Measurements from ENCODE around the gene BMPR1B. TPM values are rescaled to one million over a fixed set of nuclear protein-coding genes. Genes with fewer than 3 reads are reported as not detected.
A peak's percentile ranks its signal among the peaks of the same experiment; 100 is the strongest.

The BMPR1B gene
- total and polyA plus RNA-seq, 2 experiments from 2014 or later = 1.6 to 3.3 TPM

- TF ChIP-seq CTCF (IDR thresholded peaks at IDR 0.05; ENCODE audit: poor library complexity) (no peak), EZH2phosphoT487 (IDR thresholded peaks at IDR 0.05; ENCODE audit: low read depth, severe bottlenecking, unreplicated experiment) (no peak), EZH2 (IDR thresholded peaks at IDR 0.05; ENCODE audit: borderline replicate concordance) (no peak)
- no peak overlapping the region for H2AFZ ChIP-seq
- peak overlapping the region; percentile 47 for H3K4me2 ChIP-seq
- no peaks in the 10 kb centered on the region for H3K79me2 ChIP-seq
- H3K27me3 ChIP-seq = no peaks in the 10 kb centered on the region
- H3K27ac ChIP-seq = no peak overlapping the region
- 49% methylated on average over 5 of the region's 5 CpGs for WGBS (ENCODE audit: low lambda C conversion rate, missing lambda C conversion rate)
- H3K9me3 ChIP-seq (ENCODE audit: low read depth) = no peaks in the 10 kb centered on the region
- H4K20me1 ChIP-seq (ENCODE audit: insufficient read depth, poor library complexity, severe bottlenecking) = no peaks in the 10 kb centered on the region
- H3K9me2 ChIP-seq (replicated peaks; ENCODE audit: insufficient read depth) = no peaks in the 10 kb centered on the region
- H3K4me3 ChIP-seq = no peak overlapping the region
- no peaks in the 10 kb centered on the region for H3K36me3 ChIP-seq (replicated peaks; ENCODE audit: insufficient read depth, low read depth)
- H3K4me1 ChIP-seq (ENCODE audit: insufficient read depth) = no peaks in the 10 kb centered on the region
- DNase-seq (ENCODE audit: low spot score) = no peak
Measured at GRCh38 chr4:95018785-95019184, 261.0 kb downstream of the BMPR1B start.

GRCh38 chr4:95020521-95020920 lies 262.8 kb downstream of the BMPR1B start:
- no peak for DNase-seq (ENCODE audit: low spot score)
- no peak for TF ChIP-seq EZH2phosphoT487 (IDR thresholded peaks at IDR 0.05; ENCODE audit: low read depth, severe bottlenecking, unreplicated experiment)
- no peaks in the 10 kb centered on the region for H3K4me1 ChIP-seq (ENCODE audit: insufficient read depth)
- H2AFZ ChIP-seq = no peak overlapping the region
- no peaks in the 10 kb centered on the region for H3K9me3 ChIP-seq (ENCODE audit: low read depth)
- H3K36me3 ChIP-seq (replicated peaks; ENCODE audit: insufficient read depth, low read depth) = no peaks in the 10 kb centered on the region
- WGBS (ENCODE audit: low lambda C conversion rate, missing lambda C conversion rate) = 92% methylated on average over 8 of the region's 8 CpGs
- no peak overlapping the region for H3K27ac ChIP-seq
- no peaks in the 10 kb centered on the region for H4K20me1 ChIP-seq (ENCODE audit: insufficient read depth, poor library complexity, severe bottlenecking)
- no peak overlapping the region for H3K4me3 ChIP-seq
- H3K27me3 ChIP-seq = no peaks in the 10 kb centered on the region
- no peak overlapping the region for H3K4me2 ChIP-seq
- no peaks in the 10 kb centered on the region for H3K9me2 ChIP-seq (replicated peaks; ENCODE audit: insufficient read depth)
- no peaks in the 10 kb centered on the region for H3K79me2 ChIP-seq

- no peaks in the 10 kb centered on the region for H3K9me2 ChIP-seq (replicated peaks; ENCODE audit: insufficient read depth)
- no peak overlapping the region for H3K27ac ChIP-seq
- WGBS (ENCODE audit: low lambda C conversion rate, missing lambda C conversion rate) = 100% methylated on average over 1 of the region's 1 CpG
- no peaks in the 10 kb centered on the region for H3K9me3 ChIP-seq (ENCODE audit: low read depth)
- H3K4me3 ChIP-seq = no peak overlapping the region
- no peak for DNase-seq (ENCODE audit: low spot score)
- TF ChIP-seq CTCF (IDR thresholded peaks at IDR 0.05; ENCODE audit: poor library complexity) = no peak
- no peak for TF ChIP-seq EZH2 (IDR thresholded peaks at IDR 0.05; ENCODE audit: borderline replicate concordance)
- TF ChIP-seq EZH2phosphoT487 (IDR thresholded peaks at IDR 0.05; ENCODE audit: low read depth, severe bottlenecking, unreplicated experiment) = no peak
- H4K20me1 ChIP-seq (ENCODE audit: insufficient read depth, poor library complexity, severe bottlenecking) = no peaks in the 10 kb centered on the region
- no peaks in the 10 kb centered on the region for H3K79me2 ChIP-seq
- H3K36me3 ChIP-seq (replicated peaks; ENCODE audit: insufficient read depth, low read depth) = no peaks in the 10 kb centered on the region
- no peak overlapping the region for H2AFZ ChIP-seq
- H3K4me2 ChIP-seq = no peak overlapping the region
- H3K4me1 ChIP-seq (ENCODE audit: insufficient read depth) = no peaks in the 10 kb centered on the region
- no peaks in the 10 kb centered on the region for H3K27me3 ChIP-seq
Measured at GRCh38 chr4:95021099-95021498, 263.3 kb downstream of the BMPR1B start.

- Histone ChIP-seq H2AFZ (no peak overlapping the region), H3K27me3 (no peaks in the 10 kb centered on the region), H3K9me3 (ENCODE audit: low read depth) (no peaks in the 10 kb centered on the region), H3K36me3 (replicated peaks; ENCODE audit: insufficient read depth, low read depth) (no peaks in the 10 kb centered on the region), H3K9me2 (replicated peaks; ENCODE audit: insufficient read depth) (no peaks in the 10 kb centered on the region), H3K4me1 (ENCODE audit: insufficient read depth) (no peaks in the 10 kb centered on the region), H3K4me2 (no peak overlapping the region), H4K20me1 (ENCODE audit: insufficient read depth, poor library complexity, severe bottlenecking) (no peaks in the 10 kb centered on the region), H3K27ac (no peak overlapping the region), H3K4me3 (no peak overlapping the region), H3K79me2 (no peaks in the 10 kb centered on the region)
- TF ChIP-seq EZH2 (IDR thresholded peaks at IDR 0.05; ENCODE audit: borderline replicate concordance) (no peak), CTCF (IDR thresholded peaks at IDR 0.05; ENCODE audit: poor library complexity) (no peak), EZH2phosphoT487 (IDR thresholded peaks at IDR 0.05; ENCODE audit: low read depth, severe bottlenecking, unreplicated experiment) (no peak)
- 91% methylated on average over 5 of the region's 5 CpGs for WGBS (ENCODE audit: low lambda C conversion rate, missing lambda C conversion rate)
- DNase-seq (ENCODE audit: low spot score) = no peak
Measured at GRCh38 chr4:95023110-95023509, 265.4 kb downstream of the BMPR1B start.

Data from hepatocyte (in vitro differentiated cells).